ENCODE results near the gene DDB1.
A peak's percentile ranks its signal among the peaks of the same experiment; 100 is the strongest.

- no peak for TF ChIP-seq CTCF (IDR thresholded peaks at IDR 0.05)
- TF ChIP-seq POLR2A (IDR thresholded peaks at IDR 0.05), result no peak
- TF ChIP-seq POLR2AphosphoS5 (IDR thresholded peaks at IDR 0.05), result peak; percentile 28 to 66 (median 43)
Observed at GRCh38 chr11:61369372-61370348, 36.8 kb upstream of the DDB1 start.

All from breast epithelium (tissue), 3 donors.